DND-41 (cell line): ENCODE data around the gene WNT2.

Experiments
- CTCF ChIP-seq: IDR thresholded peaks from 2 replicates; pipeline ENCODE4 v1.5.1; 2012; ENCODE audit warnings: borderline replicate concordance, low read length, moderate library complexity, mild to moderate bottlenecking; ENCODE audit not compliant: poor library complexity, severe bottlenecking; ENCODE audit errors: extremely low read depth
- EZH2 ChIP-seq: IDR thresholded peaks from 3 replicates; pipeline ENCODE4 v1.6.1; 2012; ENCODE audit warnings: borderline replicate concordance, low read depth, mild to moderate bottlenecking, moderate library complexity, low read length, inconsistent platforms; ENCODE audit not compliant: severe bottlenecking

GRCh38 chr7:117250801-117251200 lies 72.1 kb downstream of the WNT2 start:
- TF ChIP-seq EZH2 = no peak
- no peak for TF ChIP-seq CTCF
